ENCODE results near the gene CHD9.
A peak's percentile ranks its signal among the peaks of the same experiment; 100 is the strongest.

- TF ChIP-seq, protein P1, sequence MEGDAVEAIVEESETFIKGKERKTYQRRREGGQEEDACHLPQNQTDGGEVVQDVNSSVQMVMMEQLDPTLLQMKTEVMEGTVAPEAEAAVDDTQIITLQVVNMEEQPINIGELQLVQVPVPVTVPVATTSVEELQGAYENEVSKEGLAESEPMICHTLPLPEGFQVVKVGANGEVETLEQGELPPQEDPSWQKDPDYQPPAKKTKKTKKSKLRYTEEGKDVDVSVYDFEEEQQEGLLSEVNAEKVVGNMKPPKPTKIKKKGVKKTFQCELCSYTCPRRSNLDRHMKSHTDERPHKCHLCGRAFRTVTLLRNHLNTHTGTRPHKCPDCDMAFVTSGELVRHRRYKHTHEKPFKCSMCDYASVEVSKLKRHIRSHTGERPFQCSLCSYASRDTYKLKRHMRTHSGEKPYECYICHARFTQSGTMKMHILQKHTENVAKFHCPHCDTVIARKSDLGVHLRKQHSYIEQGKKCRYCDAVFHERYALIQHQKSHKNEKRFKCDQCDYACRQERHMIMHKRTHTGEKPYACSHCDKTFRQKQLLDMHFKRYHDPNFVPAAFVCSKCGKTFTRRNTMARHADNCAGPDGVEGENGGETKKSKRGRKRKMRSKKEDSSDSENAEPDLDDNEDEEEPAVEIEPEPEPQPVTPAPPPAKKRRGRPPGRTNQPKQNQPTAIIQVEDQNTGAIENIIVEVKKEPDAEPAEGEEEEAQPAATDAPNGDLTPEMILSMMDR (IDR thresholded peaks at IDR 0.05 in 4 of 5, conservative IDR thresholded peaks at IDR 0.05 in 1 of 5), result peak in 2 of 5 experiments; percentile 11 to 30
- TF ChIP-seq POLR2A (IDR thresholded peaks at IDR 0.05), result no peak
Observed at GRCh38 chr16:53022374-53022773, 32.4 kb upstream of the CHD9 start.

Data from gastrocnemius medialis (tissue), 4 donors.